ENCODE data around the gene NACC2. TPM values are rescaled to one million over a fixed set of nuclear protein-coding genes. Genes with fewer than 3 reads are reported as not detected.

NACC2 gene
- total and polyA plus RNA-seq, 2 of the 8 experiments (the other 6 are each of a cell fraction or from before 2014, with no cell fraction given) = 8.3 to 14.0 TPM

GRCh38 chr9:135965124-135965756, 129.8 kb downstream of the NACC2 start (continued):
- TF ChIP-seq BRCA1 (IDR thresholded peaks at IDR 0.05; ENCODE audit: low read depth, low read length) = no peak
- TF ChIP-seq, protein P1, sequence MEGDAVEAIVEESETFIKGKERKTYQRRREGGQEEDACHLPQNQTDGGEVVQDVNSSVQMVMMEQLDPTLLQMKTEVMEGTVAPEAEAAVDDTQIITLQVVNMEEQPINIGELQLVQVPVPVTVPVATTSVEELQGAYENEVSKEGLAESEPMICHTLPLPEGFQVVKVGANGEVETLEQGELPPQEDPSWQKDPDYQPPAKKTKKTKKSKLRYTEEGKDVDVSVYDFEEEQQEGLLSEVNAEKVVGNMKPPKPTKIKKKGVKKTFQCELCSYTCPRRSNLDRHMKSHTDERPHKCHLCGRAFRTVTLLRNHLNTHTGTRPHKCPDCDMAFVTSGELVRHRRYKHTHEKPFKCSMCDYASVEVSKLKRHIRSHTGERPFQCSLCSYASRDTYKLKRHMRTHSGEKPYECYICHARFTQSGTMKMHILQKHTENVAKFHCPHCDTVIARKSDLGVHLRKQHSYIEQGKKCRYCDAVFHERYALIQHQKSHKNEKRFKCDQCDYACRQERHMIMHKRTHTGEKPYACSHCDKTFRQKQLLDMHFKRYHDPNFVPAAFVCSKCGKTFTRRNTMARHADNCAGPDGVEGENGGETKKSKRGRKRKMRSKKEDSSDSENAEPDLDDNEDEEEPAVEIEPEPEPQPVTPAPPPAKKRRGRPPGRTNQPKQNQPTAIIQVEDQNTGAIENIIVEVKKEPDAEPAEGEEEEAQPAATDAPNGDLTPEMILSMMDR (IDR thresholded peaks at IDR 0.05; ENCODE audit: control extremely low read depth in 1 of 3, insufficient read depth in 1 of 3, low read depth in 1 of 3, low read length in 3 of 3) = no peak
- TF ChIP-seq CHD2 (IDR thresholded peaks at IDR 0.05; ENCODE audit: low read length) = no peak
